ENCODE results near the gene RAB44.
A peak's percentile ranks its signal among the peaks of the same experiment; 100 is the strongest.

Gene RAB44

DNA sequence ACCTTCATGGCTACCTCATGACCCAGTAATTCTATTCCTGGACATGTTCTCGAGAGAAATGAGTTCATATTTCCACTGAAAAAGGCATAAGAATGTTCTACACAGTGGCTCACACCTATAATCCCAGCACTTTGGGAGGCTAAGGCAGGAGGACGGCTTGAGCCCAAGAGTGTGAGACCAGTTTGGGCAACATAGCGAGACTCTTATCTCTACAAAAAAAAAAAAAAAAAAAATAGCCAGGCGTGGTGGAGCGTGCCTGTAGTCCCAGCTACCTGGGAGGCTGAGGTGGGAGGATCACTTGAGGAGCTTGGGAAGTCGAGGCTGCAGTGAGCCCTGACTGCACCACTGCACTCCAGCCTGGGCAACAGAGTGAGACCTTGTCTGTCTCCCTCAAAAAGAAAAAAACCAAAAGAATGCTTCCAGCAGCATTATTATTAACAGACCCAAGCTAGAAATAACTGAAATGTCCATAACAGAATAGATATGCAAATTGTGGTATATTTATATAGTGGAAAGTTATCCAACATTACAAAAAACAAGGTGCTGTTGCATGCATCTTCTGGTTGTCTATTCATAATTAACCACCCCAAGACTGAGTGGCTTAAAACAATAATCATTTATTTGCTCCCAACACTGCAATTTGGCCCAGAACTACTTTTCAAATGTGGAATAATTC lies 9.4 kb upstream of the RAB44 start:
- Histone ChIP-seq H3K4ac (ENCODE audit: low read depth in 1 of 2, low read length in 2 of 2) (no peak overlapping the region), H4K8ac (ENCODE audit: low read length) (no peak overlapping the region), H3K79me1 (replicated peaks; ENCODE audit: low read length, poor library complexity, severe bottlenecking) (no peaks in the 10 kb centered on the region), H3K18ac (ENCODE audit: low read depth in 1 of 2, low read length in 2 of 2) (no peak overlapping the region), H2AFZ (ENCODE audit: low read depth, low read length) (no peak overlapping the region), H2AK5ac (ENCODE audit: low read length, severe bottlenecking) (no peak overlapping the region), H3K4me2 (ENCODE audit: low read length, poor library complexity, severe bottlenecking) (no peak overlapping the region), H3K4me1 (ENCODE audit: control insufficient read depth, insufficient read depth, low read depth, low read length) (peaks cover 25% of the 10 kb centered on the region), H3K23ac (ENCODE audit: low read length in 2 of 2) (no peak overlapping the region), H3K4me3 (ENCODE audit: insufficient read depth in 1 of 2, low read depth in 1 of 2, low read length in 2 of 2) (no peak overlapping the region), H3K14ac (ENCODE audit: low read length in 2 of 2) (no peak overlapping the region), H2BK5ac (ENCODE audit: low read depth, low read length, poor library complexity, severe bottlenecking) (no peak overlapping the region), H2BK120ac (ENCODE audit: low read depth, low read length) (no peak overlapping the region), H2BK15ac (ENCODE audit: low read depth, poor library complexity, severe bottlenecking) (no peak overlapping the region), H3K36me3 (ENCODE audit: control insufficient read depth in 1 of 2, insufficient read depth in 2 of 2, low read depth in 1 of 2, low read length in 2 of 2) (peaks cover 47 to 48% of the 10 kb centered on the region in 2 experiments), H3K27me3 (ENCODE audit: control insufficient read depth in 1 of 2, insufficient read depth in 1 of 2, low read length in 2 of 2) (no peaks in the 10 kb centered on the region), H3K9ac (ENCODE audit: low read length) (peak overlapping the region; percentile 99), H3K9me3 (ENCODE audit: control insufficient read depth, low read length) (no peaks in the 10 kb centered on the region), H2BK12ac (ENCODE audit: low read length in 2 of 2) (no peak overlapping the region), H4K91ac (ENCODE audit: low read length) (no peak overlapping the region), H3K27ac (ENCODE audit: low read length, poor library complexity, severe bottlenecking) (no peak overlapping the region)
- DNase-seq, result peak; percentile 74
- 87% methylated on average over 4 of the region's 6 CpGs for WGBS

GRCh38 chr6:36688739-36689075 lies 8.9 kb upstream of the RAB44 start:
- H3K4ac ChIP-seq (ENCODE audit: low read depth in 1 of 2, low read length in 2 of 2), result no peak overlapping the region
- H3K79me1 ChIP-seq (replicated peaks; ENCODE audit: low read length, poor library complexity, severe bottlenecking), result no peaks in the 10 kb centered on the region
- no peak overlapping the region for H2BK15ac ChIP-seq (ENCODE audit: low read depth, poor library complexity, severe bottlenecking)
- peak overlapping the region; percentile 99 for H3K9ac ChIP-seq (ENCODE audit: low read length)
- no peak overlapping the region for H3K14ac ChIP-seq (ENCODE audit: low read length in 2 of 2)
- no peak overlapping the region for H2BK120ac ChIP-seq (ENCODE audit: low read depth, low read length)
- H2BK12ac ChIP-seq (ENCODE audit: low read length in 2 of 2), result no peak overlapping the region
- H3K27me3 ChIP-seq (ENCODE audit: control insufficient read depth in 1 of 2, insufficient read depth in 1 of 2, low read length in 2 of 2), result no peaks in the 10 kb centered on the region
- peaks cover 20% of the 10 kb centered on the region for H3K4me1 ChIP-seq (ENCODE audit: control insufficient read depth, insufficient read depth, low read depth, low read length)
- no peak overlapping the region for H2AK5ac ChIP-seq (ENCODE audit: low read length, severe bottlenecking)
- no peak overlapping the region for H3K4me2 ChIP-seq (ENCODE audit: low read length, poor library complexity, severe bottlenecking)
- no peak overlapping the region for H3K4me3 ChIP-seq (ENCODE audit: insufficient read depth in 1 of 2, low read depth in 1 of 2, low read length in 2 of 2)
- H3K23ac ChIP-seq (ENCODE audit: low read length in 2 of 2), result no peak overlapping the region
- H2BK5ac ChIP-seq (ENCODE audit: low read depth, low read length, poor library complexity, severe bottlenecking), result no peak overlapping the region
- no peak overlapping the region for H4K8ac ChIP-seq (ENCODE audit: low read length)
- no peak overlapping the region for H3K18ac ChIP-seq (ENCODE audit: low read depth in 1 of 2, low read length in 2 of 2)
- H3K36me3 ChIP-seq (ENCODE audit: control insufficient read depth in 1 of 2, insufficient read depth in 2 of 2, low read depth in 1 of 2, low read length in 2 of 2), result peaks cover 41 to 43% of the 10 kb centered on the region in 2 experiments
- H4K91ac ChIP-seq (ENCODE audit: low read length), result no peak overlapping the region
- peak; percentile 72 for DNase-seq
- H3K27ac ChIP-seq (ENCODE audit: low read length, poor library complexity, severe bottlenecking), result no peak overlapping the region
- H3K9me3 ChIP-seq (ENCODE audit: control insufficient read depth, low read length), result no peaks in the 10 kb centered on the region
- 91% methylated on average over 3 of the region's 5 CpGs for WGBS
- H2AFZ ChIP-seq (ENCODE audit: low read depth, low read length), result no peak overlapping the region

- Histone ChIP-seq H3K14ac (ENCODE audit: low read length in 2 of 2) (no peak overlapping the region), H3K9me3 (ENCODE audit: control insufficient read depth, low read length) (no peaks in the 10 kb centered on the region), H4K8ac (ENCODE audit: low read length) (no peak overlapping the region), H2BK15ac (ENCODE audit: low read depth, poor library complexity, severe bottlenecking) (no peak overlapping the region), H3K18ac (ENCODE audit: low read depth in 1 of 2, low read length in 2 of 2) (no peak overlapping the region), H2BK120ac (ENCODE audit: low read depth, low read length) (no peak overlapping the region), H2AK5ac (ENCODE audit: low read length, severe bottlenecking) (no peak overlapping the region), H3K27ac (ENCODE audit: low read length, poor library complexity, severe bottlenecking) (no peak overlapping the region), H2BK12ac (ENCODE audit: low read length in 2 of 2) (no peak overlapping the region), H3K79me1 (replicated peaks; ENCODE audit: low read length, poor library complexity, severe bottlenecking) (no peaks in the 10 kb centered on the region), H3K27me3 (ENCODE audit: control insufficient read depth in 1 of 2, insufficient read depth in 1 of 2, low read length in 2 of 2) (no peaks in the 10 kb centered on the region), H2AFZ (ENCODE audit: low read depth, low read length) (no peak overlapping the region), H2BK5ac (ENCODE audit: low read depth, low read length, poor library complexity, severe bottlenecking) (no peak overlapping the region), H3K4me1 (ENCODE audit: control insufficient read depth, insufficient read depth, low read depth, low read length) (peaks cover 7% of the 10 kb centered on the region), H4K91ac (ENCODE audit: low read length) (no peak overlapping the region), H3K9ac (ENCODE audit: low read length) (no peak overlapping the region), H3K4me2 (ENCODE audit: low read length, poor library complexity, severe bottlenecking) (no peak overlapping the region), H3K4me3 (ENCODE audit: insufficient read depth in 1 of 2, low read depth in 1 of 2, low read length in 2 of 2) (no peak overlapping the region), H3K4ac (ENCODE audit: low read depth in 1 of 2, low read length in 2 of 2) (no peak overlapping the region), H3K36me3 (ENCODE audit: control insufficient read depth in 1 of 2, insufficient read depth in 2 of 2, low read depth in 1 of 2, low read length in 2 of 2) (peaks cover 18 to 20% of the 10 kb centered on the region in 2 experiments), H3K23ac (ENCODE audit: low read length in 2 of 2) (no peak overlapping the region)
- no peak for DNase-seq
- WGBS, result 100% methylated on average over 1 of the region's 4 CpGs
Observed at GRCh38 chr6:36691011-36691410, 6.6 kb upstream of the RAB44 start.

DNA sequence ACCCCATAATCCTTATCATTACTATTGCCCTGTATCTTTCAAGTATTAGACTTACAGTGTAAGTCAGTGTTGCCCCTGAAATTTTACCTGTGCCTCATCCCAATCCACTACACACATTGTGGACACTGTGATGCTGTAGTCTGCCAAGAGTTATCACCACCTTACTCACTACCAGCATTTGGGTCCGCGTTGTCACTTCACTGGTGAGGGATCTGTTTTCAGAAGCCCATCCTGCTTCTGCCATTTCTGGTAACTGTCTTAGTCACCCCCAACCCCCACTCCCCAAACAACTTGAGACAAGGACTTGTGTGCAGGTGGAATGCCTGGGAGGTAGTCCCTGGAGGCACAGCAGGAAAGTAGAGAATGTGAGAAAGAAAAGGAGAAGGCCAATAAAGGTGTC lies 6.0 kb upstream of the RAB44 start:
- WGBS, result 95% methylated on average over 2 of the region's 2 CpGs
- no peak overlapping the region for H3K9ac ChIP-seq (ENCODE audit: low read length)
- no peak overlapping the region for H2AFZ ChIP-seq (ENCODE audit: low read depth, low read length)
- no peak overlapping the region for H3K4me2 ChIP-seq (ENCODE audit: low read length, poor library complexity, severe bottlenecking)
- no peak overlapping the region for H3K14ac ChIP-seq (ENCODE audit: low read length in 2 of 2)
- no peak overlapping the region for H2AK5ac ChIP-seq (ENCODE audit: low read length, severe bottlenecking)
- no peak overlapping the region for H2BK5ac ChIP-seq (ENCODE audit: low read depth, low read length, poor library complexity, severe bottlenecking)
- H4K91ac ChIP-seq (ENCODE audit: low read length), result no peak overlapping the region
- no peak overlapping the region for H3K23ac ChIP-seq (ENCODE audit: low read length in 2 of 2)
- H3K27me3 ChIP-seq (ENCODE audit: control insufficient read depth in 1 of 2, insufficient read depth in 1 of 2, low read length in 2 of 2), result no peaks in the 10 kb centered on the region
- no peak overlapping the region for H4K8ac ChIP-seq (ENCODE audit: low read length)
- H3K18ac ChIP-seq (ENCODE audit: low read depth in 1 of 2, low read length in 2 of 2), result no peak overlapping the region
- H2BK15ac ChIP-seq (ENCODE audit: low read depth, poor library complexity, severe bottlenecking), result no peak overlapping the region
- no peak overlapping the region for H3K4me3 ChIP-seq (ENCODE audit: insufficient read depth in 1 of 2, low read depth in 1 of 2, low read length in 2 of 2)
- no peaks in the 10 kb centered on the region for H3K79me1 ChIP-seq (replicated peaks; ENCODE audit: low read length, poor library complexity, severe bottlenecking)
- H3K4me1 ChIP-seq (ENCODE audit: control insufficient read depth, insufficient read depth, low read depth, low read length), result peaks cover 3% of the 10 kb centered on the region
- DNase-seq, result no peak
- no peak overlapping the region for H2BK12ac ChIP-seq (ENCODE audit: low read length in 2 of 2)
- no peak overlapping the region for H2BK120ac ChIP-seq (ENCODE audit: low read depth, low read length)
- no peak overlapping the region for H3K27ac ChIP-seq (ENCODE audit: low read length, poor library complexity, severe bottlenecking)
- H3K36me3 ChIP-seq (ENCODE audit: control insufficient read depth in 1 of 2, insufficient read depth in 2 of 2, low read depth in 1 of 2, low read length in 2 of 2), result peaks cover 12 to 14% of the 10 kb centered on the region in 2 experiments
- no peak overlapping the region for H3K4ac ChIP-seq (ENCODE audit: low read depth in 1 of 2, low read length in 2 of 2)
- no peaks in the 10 kb centered on the region for H3K9me3 ChIP-seq (ENCODE audit: control insufficient read depth, low read length)

All from mesenchymal stem cell (in vitro differentiated cells and primary cell).